Right lobe of liver (tissue), 4 donors: ENCODE results near the gene COL19A1.

Experiments
- POLR2A ChIP-seq: fragments of 450-650 bp; IDR thresholded peaks from one replicate; pipeline ENCODE4 v1.6.1; 2017; ENCODE audit warnings: antibody characterized with exemption, mild to moderate bottlenecking
- TF ChIP-seq, protein P1 (sequence below), 4 donors: fragments of 200-600 bp in 3 of 4; fragments of 450-650 bp in 1 of 4; IDR thresholded peaks; one replicate each; pipeline versions ENCODE4 v1.5.1 to v1.8.0; 2016 to 2022; ENCODE audit warnings: antibody characterized with exemption in 4 of 4, mild to moderate bottlenecking in 2 of 4
- donor health status: DM: no; HTN: no; CAD: no.
- donor health status: DM: no; HTN: no; CAD: no.
- donor health status: DM: no; HTN: yes; CAD: no.

DNA sequence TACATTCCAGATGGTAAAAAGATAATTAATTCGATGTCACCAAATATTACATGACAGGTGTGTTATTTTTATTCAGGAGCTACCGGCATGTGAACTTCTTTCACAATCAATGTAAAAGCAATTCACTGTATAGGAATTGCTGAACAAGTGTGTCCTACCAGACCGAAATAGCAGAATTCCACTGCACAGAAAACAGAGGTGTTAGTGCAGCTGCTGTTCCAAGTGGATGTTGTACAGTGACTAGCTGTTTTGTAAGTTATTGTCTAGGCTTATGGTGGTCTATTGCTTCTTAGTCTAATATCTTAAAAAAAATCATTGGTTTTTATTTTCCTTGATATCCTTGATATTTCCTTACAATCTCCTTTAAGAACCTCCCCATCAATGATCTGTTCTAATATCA, 107.4 kb downstream of the COL19A1 start:
- TF ChIP-seq, protein P1, sequence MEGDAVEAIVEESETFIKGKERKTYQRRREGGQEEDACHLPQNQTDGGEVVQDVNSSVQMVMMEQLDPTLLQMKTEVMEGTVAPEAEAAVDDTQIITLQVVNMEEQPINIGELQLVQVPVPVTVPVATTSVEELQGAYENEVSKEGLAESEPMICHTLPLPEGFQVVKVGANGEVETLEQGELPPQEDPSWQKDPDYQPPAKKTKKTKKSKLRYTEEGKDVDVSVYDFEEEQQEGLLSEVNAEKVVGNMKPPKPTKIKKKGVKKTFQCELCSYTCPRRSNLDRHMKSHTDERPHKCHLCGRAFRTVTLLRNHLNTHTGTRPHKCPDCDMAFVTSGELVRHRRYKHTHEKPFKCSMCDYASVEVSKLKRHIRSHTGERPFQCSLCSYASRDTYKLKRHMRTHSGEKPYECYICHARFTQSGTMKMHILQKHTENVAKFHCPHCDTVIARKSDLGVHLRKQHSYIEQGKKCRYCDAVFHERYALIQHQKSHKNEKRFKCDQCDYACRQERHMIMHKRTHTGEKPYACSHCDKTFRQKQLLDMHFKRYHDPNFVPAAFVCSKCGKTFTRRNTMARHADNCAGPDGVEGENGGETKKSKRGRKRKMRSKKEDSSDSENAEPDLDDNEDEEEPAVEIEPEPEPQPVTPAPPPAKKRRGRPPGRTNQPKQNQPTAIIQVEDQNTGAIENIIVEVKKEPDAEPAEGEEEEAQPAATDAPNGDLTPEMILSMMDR (IDR thresholded peaks at IDR 0.05), result no peak
- no peak for TF ChIP-seq POLR2A
